ENCODE data around the gene ADGRB3. TPM values are rescaled to one million over a fixed set of nuclear protein-coding genes. Genes with fewer than 3 reads are reported as not detected.

ADGRB3 gene
- polyA plus RNA-seq, 1 experiment, result 0.12 TPM

DNA sequence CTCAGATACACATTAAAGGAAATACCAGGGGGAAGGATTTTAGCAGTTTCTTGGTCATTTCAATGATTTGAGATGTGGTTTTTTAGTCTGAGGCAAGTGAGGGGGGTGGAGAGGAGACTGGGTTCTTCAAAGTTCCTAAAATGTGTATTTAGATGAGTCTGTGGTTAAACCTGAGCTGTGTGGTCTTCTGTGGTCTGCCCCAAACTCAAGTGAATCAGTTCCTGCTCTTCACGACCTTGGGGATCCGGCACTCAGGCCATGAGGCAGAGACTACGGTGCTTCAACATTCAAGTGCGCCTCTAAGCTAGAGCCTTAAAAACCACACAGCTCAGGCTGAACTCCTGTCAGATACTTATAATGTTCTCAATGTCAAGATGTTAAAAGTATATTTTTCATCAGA is 755.0 kb downstream of the ADGRB3 start:
- H3K27me3 ChIP-seq (ENCODE audit: control insufficient read depth, insufficient read depth, low read length), result no peaks in the 10 kb centered on the region
- H3K4me3 ChIP-seq (ENCODE audit: low read depth, low read length), result no peak overlapping the region
- TF ChIP-seq, protein P1, sequence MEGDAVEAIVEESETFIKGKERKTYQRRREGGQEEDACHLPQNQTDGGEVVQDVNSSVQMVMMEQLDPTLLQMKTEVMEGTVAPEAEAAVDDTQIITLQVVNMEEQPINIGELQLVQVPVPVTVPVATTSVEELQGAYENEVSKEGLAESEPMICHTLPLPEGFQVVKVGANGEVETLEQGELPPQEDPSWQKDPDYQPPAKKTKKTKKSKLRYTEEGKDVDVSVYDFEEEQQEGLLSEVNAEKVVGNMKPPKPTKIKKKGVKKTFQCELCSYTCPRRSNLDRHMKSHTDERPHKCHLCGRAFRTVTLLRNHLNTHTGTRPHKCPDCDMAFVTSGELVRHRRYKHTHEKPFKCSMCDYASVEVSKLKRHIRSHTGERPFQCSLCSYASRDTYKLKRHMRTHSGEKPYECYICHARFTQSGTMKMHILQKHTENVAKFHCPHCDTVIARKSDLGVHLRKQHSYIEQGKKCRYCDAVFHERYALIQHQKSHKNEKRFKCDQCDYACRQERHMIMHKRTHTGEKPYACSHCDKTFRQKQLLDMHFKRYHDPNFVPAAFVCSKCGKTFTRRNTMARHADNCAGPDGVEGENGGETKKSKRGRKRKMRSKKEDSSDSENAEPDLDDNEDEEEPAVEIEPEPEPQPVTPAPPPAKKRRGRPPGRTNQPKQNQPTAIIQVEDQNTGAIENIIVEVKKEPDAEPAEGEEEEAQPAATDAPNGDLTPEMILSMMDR (IDR thresholded peaks at IDR 0.05; ENCODE audit: insufficient read depth, low read depth, low read length), result no peak
- no peak for DNase-seq (ENCODE audit: low read depth)
- CTCF ChIA-PET, result no interaction called here
- no peaks in the 10 kb centered on the region for H3K36me3 ChIP-seq (ENCODE audit: control insufficient read depth, insufficient read depth, low read length)
- POLR2A ChIA-PET, result no interaction called here

DNA sequence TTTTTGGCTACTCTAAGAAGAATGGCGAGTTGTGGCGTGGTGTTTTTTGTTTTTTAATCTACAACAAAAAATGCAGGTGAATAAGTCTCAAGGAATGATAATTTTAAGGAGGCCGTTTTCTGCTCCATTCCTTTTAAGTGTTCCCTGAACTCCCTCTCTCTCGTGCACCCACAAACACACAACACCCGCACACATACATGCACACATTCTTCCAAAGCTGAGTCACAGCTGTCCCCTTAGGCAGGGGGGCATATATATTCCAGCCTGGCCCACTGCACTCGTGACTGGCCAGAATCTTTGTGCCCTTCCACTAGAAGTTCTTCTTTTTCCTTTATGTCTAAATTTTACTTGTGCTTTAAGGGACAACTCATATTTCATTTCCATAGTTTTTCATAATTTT is 756.0 kb downstream of the ADGRB3 start:
- Histone ChIP-seq H3K36me3 (ENCODE audit: control insufficient read depth, insufficient read depth, low read length) (no peaks in the 10 kb centered on the region), H3K4me3 (ENCODE audit: low read depth, low read length) (no peak overlapping the region), H3K27me3 (ENCODE audit: control insufficient read depth, insufficient read depth, low read length) (no peaks in the 10 kb centered on the region)
- ChIA-PET POLR2A (no interaction called here), CTCF (no interaction called here)
- TF ChIP-seq, protein P1 (IDR thresholded peaks at IDR 0.05; ENCODE audit: insufficient read depth, low read depth, low read length), result no peak
- no peak for DNase-seq (ENCODE audit: low read depth)

DNA sequence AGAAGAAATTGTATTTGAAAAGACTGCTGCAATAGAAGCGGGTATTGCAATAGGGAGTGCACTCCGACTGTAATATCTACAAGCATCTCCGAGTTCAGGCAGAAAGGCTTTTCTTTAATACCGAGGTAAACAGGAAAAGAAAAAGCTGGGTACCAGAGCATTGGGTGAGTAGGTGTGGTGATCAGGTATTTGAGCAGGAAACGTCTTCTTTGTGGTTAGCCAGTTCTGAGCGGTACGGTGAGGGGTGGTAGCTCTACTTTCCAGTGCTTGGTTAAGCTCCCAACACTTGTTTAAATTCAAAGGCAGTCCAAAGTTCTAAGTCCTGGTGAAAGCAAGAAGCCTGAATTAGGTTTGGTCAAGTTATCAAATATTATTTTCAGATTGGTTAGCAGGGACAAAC is 757.7 kb downstream of the ADGRB3 start:
- Histone ChIP-seq H3K27me3 (ENCODE audit: control insufficient read depth, insufficient read depth, low read length) (no peaks in the 10 kb centered on the region), H3K36me3 (ENCODE audit: control insufficient read depth, insufficient read depth, low read length) (no peaks in the 10 kb centered on the region), H3K4me3 (ENCODE audit: low read depth, low read length) (no peak overlapping the region)
- POLR2A ChIA-PET, result no interaction called here
- CTCF ChIA-PET, result interaction anchor here (0.6 kb wide), 1 partner anchor 13 kb away, joined by 3 read pairs; no protein-coding TSS in a partner anchor
- TF ChIP-seq, protein P1 (IDR thresholded peaks at IDR 0.05; ENCODE audit: insufficient read depth, low read depth, low read length), result no peak
- DNase-seq (ENCODE audit: low read depth), result no peak

DNA sequence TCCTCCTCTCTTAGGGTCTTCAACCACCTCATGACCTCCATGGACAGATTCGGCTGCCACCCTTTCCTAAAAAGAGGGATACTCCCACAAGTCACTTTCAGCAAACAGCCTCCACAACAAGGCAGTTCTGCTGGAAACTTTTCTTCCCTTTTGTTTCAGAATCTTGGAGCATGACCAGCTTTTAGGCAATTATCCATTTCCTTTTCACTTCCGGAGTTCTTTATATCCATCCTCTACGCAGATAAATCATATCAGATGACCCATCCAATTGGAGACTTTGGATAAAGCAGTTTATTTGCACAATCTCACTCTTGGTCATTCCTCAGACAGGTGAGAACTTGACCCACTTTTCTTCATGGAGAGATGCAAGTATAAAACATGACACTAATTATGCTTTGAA is 763.2 kb downstream of the ADGRB3 start:
- TF ChIP-seq, protein P1 (IDR thresholded peaks at IDR 0.05; ENCODE audit: insufficient read depth, low read depth, low read length), result no peak
- POLR2A ChIA-PET, result no interaction called here
- CTCF ChIA-PET, result no interaction called here

DNA sequence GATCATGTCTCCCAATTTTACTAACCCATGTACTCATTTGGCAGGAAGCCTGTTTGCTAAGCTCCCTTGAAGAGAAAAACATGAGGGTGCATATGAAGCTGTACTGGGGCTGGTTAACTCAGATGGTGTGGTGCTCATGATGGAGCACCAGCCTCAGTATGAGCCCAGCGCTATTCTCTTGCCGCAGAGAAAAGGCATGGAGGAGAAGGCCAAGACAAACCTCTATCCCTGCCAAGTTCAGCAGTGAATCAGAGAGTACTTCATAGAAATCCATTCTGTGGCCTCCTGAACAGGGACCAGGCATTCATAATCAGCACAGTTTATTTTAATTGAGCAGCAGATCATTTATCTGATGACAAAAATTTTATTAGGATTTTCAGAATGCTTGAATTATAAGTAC is 763.6 kb downstream of the ADGRB3 start:
- Histone ChIP-seq H3K4me3 (ENCODE audit: low read depth, low read length) (no peak overlapping the region), H3K27me3 (ENCODE audit: control insufficient read depth, insufficient read depth, low read length) (no peaks in the 10 kb centered on the region), H3K36me3 (ENCODE audit: control insufficient read depth, insufficient read depth, low read length) (no peaks in the 10 kb centered on the region)
- POLR2A ChIA-PET, result no interaction called here
- TF ChIP-seq, protein P1 (IDR thresholded peaks at IDR 0.05; ENCODE audit: insufficient read depth, low read depth, low read length), result no peak
- no peak for DNase-seq (ENCODE audit: low read depth)
- CTCF ChIA-PET, result no interaction called here

More for the DNA sequence above, 763.2 kb downstream of the ADGRB3 start:
- no peaks in the 10 kb centered on the region for H3K27me3 ChIP-seq (ENCODE audit: control insufficient read depth, insufficient read depth, low read length)
- DNase-seq (ENCODE audit: low read depth), result no peak
- no peak overlapping the region for H3K4me3 ChIP-seq (ENCODE audit: low read depth, low read length)
- no peaks in the 10 kb centered on the region for H3K36me3 ChIP-seq (ENCODE audit: control insufficient read depth, insufficient read depth, low read length)
